Stimulated activated CD8-positive, alpha-beta memory T cell treated with anti-CD3 and anti-CD28 coated beads, Interleukin-12 subunit alpha, Interleukin-12 subunit beta, amount 100 ng/mL, for 24 hours (primary cell): ENCODE results near the gene SPDEF.

Source experiments
- DNase-seq: peaks from one replicate; pipeline ENCODE4 v3.0.0-alpha.2; 2020; ENCODE audit errors: extremely low read depth

Gene SPDEF

DNA sequence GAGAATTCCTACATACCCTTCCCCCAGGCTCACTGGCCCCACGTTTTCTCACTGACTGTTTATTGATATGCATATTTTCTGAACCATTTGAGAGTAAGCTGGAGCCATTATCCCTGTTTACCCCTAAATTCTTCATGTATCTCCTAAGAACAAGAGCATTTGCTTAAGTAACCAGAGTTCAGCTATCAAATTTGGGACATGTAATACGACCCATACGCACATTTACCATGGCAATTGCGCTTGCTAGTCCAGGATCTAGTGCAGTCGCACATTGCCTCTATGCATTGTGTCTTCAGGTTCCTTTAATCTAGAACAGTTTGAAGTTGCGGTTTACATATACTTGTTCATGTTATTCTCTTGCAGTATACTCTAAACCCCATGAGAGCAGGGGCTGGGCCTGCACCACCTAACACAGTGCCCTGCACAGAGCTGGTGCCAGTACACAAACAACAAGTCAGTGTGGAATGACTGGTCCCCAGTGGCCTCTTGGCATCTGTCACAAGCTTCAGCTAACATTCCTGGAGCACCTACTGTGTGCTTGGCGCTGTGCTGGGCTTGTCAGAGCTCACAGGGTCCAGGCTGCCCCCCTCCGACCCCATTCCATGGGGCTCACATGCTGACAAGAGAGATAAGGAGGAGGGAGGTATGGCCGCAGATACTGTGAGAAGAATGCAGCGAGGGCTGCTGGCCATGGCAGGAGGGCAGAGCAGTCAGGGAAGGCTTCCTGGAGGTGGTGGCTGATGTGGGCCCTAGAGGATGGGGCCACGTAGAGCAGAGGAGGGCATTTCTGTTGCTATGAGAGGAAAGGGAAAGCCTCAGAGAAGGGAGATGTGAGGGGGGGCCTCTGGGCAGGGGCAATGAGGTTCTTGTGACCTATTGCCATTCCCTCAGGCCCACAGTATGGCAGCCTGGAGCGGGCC is 28.1 kb downstream of the SPDEF start:
- DNase-seq = no peak

DNA sequence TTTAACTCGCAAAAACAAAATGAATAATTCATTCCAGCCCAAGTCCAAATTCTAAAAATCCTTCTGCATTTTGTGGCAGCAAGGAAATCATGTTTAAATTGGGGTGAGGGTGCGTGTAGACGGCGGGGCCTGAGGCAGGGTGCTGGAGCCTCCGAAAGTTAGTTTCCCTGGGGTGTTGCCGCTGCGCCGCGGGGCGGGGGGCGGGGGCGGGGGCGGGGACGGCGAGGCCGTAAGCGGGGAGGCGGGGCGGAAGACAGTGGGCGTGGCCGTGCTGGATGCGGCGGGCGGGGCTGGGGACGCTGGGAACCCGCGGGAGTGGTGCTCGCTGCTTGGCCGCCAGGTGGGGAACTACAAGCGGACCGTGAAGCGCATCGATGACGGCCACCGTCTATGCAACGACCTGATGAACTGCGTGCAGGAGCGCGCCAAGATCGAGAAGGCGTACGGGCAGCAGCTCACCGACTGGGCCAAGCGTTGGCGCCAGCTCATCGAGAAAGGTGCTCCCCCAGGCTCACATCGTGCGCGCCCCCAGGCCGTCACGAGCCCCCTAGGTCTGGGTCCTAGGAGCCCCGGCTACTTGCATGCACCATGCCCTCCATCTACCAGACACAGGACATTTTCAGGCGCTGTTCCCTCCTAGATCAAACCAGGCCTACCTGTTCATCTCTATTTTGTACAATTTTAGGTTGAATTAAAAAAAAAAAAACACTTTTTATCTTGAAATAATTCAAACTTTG is 29.0 kb downstream of the SPDEF start:
- peak; percentile 92 for DNase-seq

DNA sequence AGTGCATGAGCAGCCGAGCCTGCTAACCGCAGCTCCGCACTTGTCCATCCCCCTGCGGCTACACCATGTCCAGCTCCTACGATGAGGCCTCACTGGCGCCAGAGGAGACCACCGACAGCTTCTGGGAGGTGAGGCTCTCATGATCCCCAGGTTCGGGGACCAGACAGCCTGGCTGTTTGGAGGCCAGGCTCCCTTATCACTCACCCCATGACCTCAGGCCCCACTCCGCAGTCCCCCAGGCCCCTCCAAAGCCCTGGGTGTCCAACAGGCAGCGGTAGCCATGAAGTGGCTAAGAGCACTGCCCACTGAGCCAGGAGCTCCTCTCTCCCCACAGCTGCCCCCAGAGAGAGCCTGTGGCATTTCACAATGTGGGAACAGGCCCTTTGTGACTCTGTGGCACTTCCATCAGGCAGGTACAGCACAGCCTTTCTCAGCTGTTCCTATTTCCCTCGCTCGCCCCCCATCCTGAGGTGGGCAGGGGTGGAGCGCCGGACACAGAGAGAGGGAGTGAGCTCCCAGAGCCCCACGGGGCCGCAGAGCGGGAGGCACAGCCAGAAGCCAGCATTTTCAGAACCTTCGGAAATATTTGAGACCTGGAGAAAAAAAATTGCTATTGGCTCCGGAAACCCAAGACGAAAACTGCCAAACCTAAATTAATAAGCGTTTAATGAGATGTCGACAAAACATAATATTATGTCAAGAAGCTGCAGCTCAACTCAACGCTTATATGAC is 29.7 kb downstream of the SPDEF start:
- DNase-seq = no peak

- no peak for DNase-seq
These were observed 30.5 kb downstream of the SPDEF start for GRCh38 chr6:34525431-34526175.

- no peak for DNase-seq
These were observed 31.2 kb downstream of the SPDEF start for GRCh38 chr6:34524971-34525370.

- no peak for DNase-seq
These were observed 31.6 kb downstream of the SPDEF start for GRCh38 chr6:34524499-34524898.

GRCh38 chr6:34523441-34524206 is 32.5 kb downstream of the SPDEF start:
- no peak for DNase-seq

DNA sequence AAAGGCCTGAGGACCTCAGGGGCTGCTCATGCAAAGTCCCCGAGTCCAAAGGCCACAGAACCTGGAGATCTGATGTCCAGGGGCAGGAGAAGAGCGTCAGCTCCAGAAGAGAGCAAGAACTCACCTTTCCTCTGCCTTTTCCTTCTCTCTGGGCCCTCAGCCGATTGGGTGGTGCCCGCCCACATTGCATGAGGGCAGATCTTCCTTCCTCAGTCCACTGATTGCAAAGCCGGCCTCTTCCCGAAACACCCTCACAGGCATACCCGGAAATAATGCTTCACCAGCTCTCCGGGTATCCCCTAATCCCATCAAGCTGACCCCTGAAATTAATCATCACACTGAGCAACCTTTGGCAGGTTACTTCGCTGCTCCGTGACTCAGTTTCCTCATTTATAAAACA is 33.4 kb downstream of the SPDEF start:
- no peak for DNase-seq

DNA sequence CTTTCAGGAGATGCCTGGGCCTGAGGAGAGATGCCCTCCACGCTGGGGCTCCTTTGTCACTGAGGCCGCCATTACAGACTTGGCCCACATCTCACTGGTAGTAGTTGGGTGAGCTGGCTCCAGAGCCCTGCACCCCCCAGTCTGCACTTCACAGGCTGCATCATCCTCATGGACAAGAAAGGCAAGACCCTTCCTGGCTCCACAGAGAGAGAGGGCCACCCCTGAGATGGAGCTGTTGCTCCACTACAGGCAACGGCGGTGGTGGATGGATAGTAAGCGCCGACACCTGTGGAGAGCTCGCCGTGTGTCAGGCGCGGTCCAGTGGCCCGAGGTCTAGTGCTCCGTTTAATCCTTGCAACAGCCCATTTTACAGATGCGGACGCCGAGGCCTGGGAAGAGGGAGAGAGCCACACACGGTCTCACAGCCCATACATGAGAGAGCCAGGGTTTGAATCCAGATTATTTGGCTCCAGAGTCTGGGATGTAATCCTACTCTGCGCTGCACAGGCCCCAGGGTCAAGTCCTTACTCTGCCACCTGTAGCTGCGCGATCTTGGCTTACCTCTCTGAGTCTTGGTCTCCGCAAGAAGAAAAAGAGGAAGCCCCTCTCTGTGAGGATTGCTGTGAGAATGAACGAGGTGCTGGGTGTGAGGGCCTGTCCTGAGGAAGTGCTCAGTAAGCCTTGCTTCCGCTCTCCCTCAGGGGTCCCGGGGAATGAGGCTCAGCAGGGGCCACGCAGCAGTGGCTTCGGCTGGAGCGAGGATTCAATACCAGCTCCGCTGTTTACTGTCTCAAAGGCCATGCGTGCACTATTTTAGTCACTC is 34.5 kb downstream of the SPDEF start:
- DNase-seq = no peak

GRCh38 chr6:34520645-34521462 is 35.3 kb downstream of the SPDEF start:
- no peak for DNase-seq

GRCh38 chr6:34519971-34520644 is 36.0 kb downstream of the SPDEF start:
- no peak for DNase-seq

- no peak for DNase-seq
These were observed 37.3 kb downstream of the SPDEF start for GRCh38 chr6:34518669-34519365.

- DNase-seq = no peak
These were observed 38.2 kb downstream of the SPDEF start for GRCh38 chr6:34517966-34518365.

DNA sequence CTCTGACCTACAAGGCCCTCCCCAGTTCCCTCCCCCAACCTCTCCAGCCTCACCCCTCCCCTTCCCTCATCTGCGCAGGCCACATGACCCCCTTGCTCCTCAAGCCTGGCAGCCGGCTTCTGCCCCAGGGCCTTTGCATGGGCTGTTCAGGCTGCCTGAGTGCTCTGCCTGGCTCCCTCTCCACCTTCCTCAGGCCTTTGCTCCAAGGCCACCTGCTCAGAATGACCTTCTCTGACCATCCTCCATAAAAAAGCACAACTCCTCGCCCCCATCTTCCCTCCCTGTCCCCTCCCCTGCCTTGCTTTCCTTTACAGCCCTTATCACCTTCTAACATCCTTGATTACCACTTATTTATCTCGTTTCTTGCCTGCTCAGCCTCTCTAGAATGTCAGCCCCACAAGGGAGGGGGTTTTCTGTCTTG is 38.7 kb downstream of the SPDEF start:
- DNase-seq = no peak

- no peak for DNase-seq
These were observed 39.5 kb downstream of the SPDEF start for GRCh38 chr6:34516391-34517324.

DNA sequence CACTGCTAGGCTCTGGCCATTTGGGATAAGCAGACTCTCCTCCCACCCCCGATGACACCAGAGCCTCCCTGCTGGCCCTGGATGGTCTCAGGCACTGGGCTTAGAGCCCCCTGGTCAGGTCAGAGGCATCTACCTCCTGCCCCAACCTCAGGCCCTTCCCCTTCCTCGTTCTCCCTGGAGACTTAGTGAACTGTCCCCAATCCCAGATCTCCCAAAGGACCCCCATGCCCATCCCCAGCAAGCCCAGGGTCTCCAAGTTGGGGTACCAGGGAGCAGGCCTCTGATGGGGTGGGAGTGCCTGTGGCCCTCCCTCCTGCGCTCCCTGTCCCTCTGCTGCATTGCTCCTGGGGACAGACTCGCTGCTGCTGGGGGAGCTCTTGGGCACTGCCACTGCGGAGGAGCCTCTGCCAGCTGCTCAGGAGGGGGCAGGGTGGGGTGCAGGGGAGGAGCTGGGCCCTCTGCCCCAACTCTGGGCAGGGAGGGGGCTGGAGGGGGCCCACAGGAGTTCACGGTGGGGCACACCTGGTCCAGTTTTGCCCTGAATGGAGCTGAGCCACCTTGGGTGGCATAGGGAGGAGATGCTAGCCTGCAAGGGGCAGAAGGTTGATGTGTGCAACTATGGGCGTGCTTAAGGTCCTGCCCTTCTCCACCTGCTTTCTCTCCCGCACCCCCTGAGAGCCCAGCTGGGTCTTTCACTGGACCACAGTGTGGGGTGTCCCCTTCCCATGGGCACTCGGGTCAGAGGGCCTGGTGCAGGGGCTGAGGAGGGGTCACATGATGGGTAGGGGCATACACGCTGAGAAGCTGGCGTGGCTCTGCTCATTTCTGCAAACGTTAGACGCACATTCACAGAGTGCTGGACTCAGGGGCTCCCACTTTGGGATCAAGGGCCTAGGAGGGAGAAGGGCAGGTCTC is 40.4 kb downstream of the SPDEF start:
- no peak for DNase-seq
